Thymus (tissue), 14 donors: Measurements from ENCODE around the gene MCHR1. TPM values are rescaled to one million over a fixed set of nuclear protein-coding genes. Genes with fewer than 3 reads are reported as not detected.

Experiments
- DNase-seq, 9 donors: peaks; one replicate each; pipeline ENCODE4 v3.0.0-alpha.2; 2013; ENCODE audit warnings: low spot score in 9 of 9, low read depth in 6 of 9, missing footprints in 1 of 9
- H3K27ac ChIP-seq, 2 donors: one replicate each; pipeline ENCODE4 v1.5.1; 2013; ENCODE audit warnings: control low read depth in 1 of 2, low read depth in 1 of 2, low read length in 1 of 2, mild to moderate bottlenecking in 1 of 2, moderate library complexity in 1 of 2
- H3K27me3 ChIP-seq, 2 donors: one replicate each; pipeline ENCODE4 v1.5.1; 2013; ENCODE audit warnings: low read length in 1 of 2; ENCODE audit not compliant: control insufficient read depth in 2 of 2, insufficient read depth in 1 of 2
- H3K36me3 ChIP-seq, 2 donors: one replicate each; pipeline ENCODE4 v1.5.1; 2013; ENCODE audit warnings: low read length in 1 of 2, mild to moderate bottlenecking in 1 of 2, moderate library complexity in 1 of 2; ENCODE audit not compliant: control insufficient read depth in 2 of 2, insufficient read depth in 2 of 2
- H3K4me1 ChIP-seq, 2 donors: one replicate each; pipeline ENCODE4 v1.5.1; 2013; ENCODE audit warnings: low read length in 2 of 2; ENCODE audit not compliant: control insufficient read depth in 2 of 2, insufficient read depth in 2 of 2
- H3K4me3 ChIP-seq, 2 donors: one replicate each; pipeline ENCODE4 v1.5.1; 2013; ENCODE audit warnings: low read length in 2 of 2, control low read depth in 1 of 2, mild to moderate bottlenecking in 1 of 2
- H3K9me3 ChIP-seq, 2 donors: one replicate each; pipeline ENCODE4 v1.5.1; 2013; ENCODE audit warnings: low read length in 1 of 2, mild to moderate bottlenecking in 1 of 2; ENCODE audit not compliant: control insufficient read depth in 2 of 2, insufficient read depth in 1 of 2
- WGBS: extraction: QIAGEN DNeasy Blood & Tissue Kit; methylation state at CpG from one replicate; pipeline ENCODE4 v1.1.7; 2013; 5-methylcytosine and 5-hydroxymethylcytosine counted together
- long read RNA-seq, 10 donors: transcript quantifications; one replicate each; lab custom pipeline, GENCODE V29; 2026
- polyA plus RNA-seq: library from polyadenylated mRNA; stranded (reverse); fragments of 200-250 nt; gene quantifications from one replicate; pipeline ENCODE4 v1.2.3, GENCODE V29; 2013
- total RNA-seq: library from RNA; stranded (reverse); fragments of 120-200 nt; gene quantifications from one replicate; pipeline ENCODE4 v1.2.4, GENCODE V29; 2013
- donor health status: healthy.

The MCHR1 gene, protein sequence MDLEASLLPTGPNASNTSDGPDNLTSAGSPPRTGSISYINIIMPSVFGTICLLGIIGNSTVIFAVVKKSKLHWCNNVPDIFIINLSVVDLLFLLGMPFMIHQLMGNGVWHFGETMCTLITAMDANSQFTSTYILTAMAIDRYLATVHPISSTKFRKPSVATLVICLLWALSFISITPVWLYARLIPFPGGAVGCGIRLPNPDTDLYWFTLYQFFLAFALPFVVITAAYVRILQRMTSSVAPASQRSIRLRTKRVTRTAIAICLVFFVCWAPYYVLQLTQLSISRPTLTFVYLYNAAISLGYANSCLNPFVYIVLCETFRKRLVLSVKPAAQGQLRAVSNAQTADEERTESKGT
- 0.24 TPM for total RNA-seq
- 0.39 TPM for polyA plus RNA-seq
- long read RNA-seq, donor 1: 0 reads
- long read RNA-seq, donor 2, partial matches to known transcripts: 32 of 32 reads
- long read RNA-seq, donor 2, other reads (novel, unspliced or antisense): 0 of 32 reads
- long read RNA-seq, donor 3, partial matches to known transcripts: 0 of 1 reads
- long read RNA-seq, donor 3, other reads (novel, unspliced or antisense): 0 of 1 reads
- long read RNA-seq, donor 4, partial matches to known transcripts: 0 of 1 reads
- long read RNA-seq, donor 4, other reads (novel, unspliced or antisense): 0 of 1 reads
- long read RNA-seq, donor 5: 0 reads
- long read RNA-seq, donor 6, partial matches to known transcripts: 0 of 1 reads
- long read RNA-seq, donor 6, other reads (novel, unspliced or antisense): 0 of 1 reads
- long read RNA-seq, donor 7, partial matches to known transcripts: 24 of 24 reads
- long read RNA-seq, donor 7, other reads (novel, unspliced or antisense): 0 of 24 reads
- long read RNA-seq, donor 8: 0 reads
- long read RNA-seq, donor 9: 0 reads
- long read RNA-seq, donor 10: 0 reads

DNA sequence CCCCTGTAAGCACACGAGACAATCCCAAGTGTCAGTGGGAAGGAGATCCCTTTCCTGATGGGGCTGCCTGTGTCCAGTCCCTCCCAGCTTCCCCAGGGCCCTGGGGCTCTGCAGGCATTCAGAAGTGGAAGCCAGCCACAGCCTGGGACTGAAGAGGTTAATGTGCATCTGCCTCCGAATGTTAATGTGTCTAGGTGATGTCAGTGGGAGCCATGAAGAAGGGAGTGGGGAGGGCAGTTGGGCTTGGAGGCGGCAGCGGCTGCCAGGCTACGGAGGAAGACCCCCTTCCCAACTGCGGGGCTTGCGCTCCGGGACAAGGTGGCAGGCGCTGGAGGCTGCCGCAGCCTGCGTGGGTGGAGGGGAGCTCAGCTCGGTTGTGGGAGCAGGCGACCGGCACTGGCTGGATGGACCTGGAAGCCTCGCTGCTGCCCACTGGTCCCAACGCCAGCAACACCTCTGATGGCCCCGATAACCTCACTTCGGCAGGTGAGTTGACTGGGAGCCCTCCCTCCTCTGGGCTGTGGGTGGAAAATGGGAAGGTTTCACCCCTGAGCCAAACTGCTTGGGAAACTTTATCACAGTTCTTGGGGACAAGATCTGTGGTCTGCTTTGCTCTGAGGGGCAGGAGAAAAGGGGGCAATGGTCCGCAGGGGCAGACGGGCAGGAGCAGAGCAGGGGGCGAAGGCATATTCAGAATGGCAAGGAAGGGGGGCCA lies at the start of gene MCHR1:
MCHR1 (plus strand) TSS at position 236 of the 715 bp plus-strand sequence; CDS start at position 405, 169 bp downstream.
- Histone ChIP-seq H3K4me3 (peak within 1 kb of the TSS in 1 of 2 donors; percentile 15), H3K9me3 (no peaks in the 10 kb centered on the region), H3K27ac (no peak within 1 kb of the TSS), H3K36me3 (peaks cover 10 to 12% of the 10 kb centered on the region in 2 donors), H3K27me3 (peaks cover 3 to 28% of the 10 kb centered on the region in 2 donors), H3K4me1 (peaks cover 9 to 57% of the 10 kb centered on the region in 2 donors)
- DNase-seq: no peak
- 24% methylated on average over 21 of the region's 21 CpGs for WGBS

DNA sequence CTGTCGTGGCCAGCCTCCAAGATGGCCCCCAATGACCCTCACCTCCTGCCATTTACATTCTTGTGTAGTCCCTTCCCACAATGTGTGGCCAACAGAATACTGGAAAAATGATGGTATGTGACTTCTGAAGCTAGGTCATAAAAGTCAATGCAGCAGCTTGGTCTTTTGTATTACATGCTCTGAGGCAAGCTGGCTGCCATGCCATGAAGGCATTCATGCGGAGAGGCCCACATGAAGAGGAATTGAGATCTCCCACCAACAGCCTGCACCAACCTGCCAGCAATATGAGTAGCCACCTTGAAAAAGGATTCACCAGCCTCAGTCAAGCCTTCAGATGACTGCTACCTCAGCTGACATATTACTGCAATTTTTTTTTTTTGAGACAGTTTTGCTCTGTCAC lies 47.4 kb upstream of the MCHR1 start:
- Histone ChIP-seq H3K27ac (no peak overlapping the region), H3K4me3 (no peak overlapping the region), H3K36me3 (peaks cover 0 to 3% of the 10 kb centered on the region in 2 donors), H3K4me1 (peaks cover 9 to 17% of the 10 kb centered on the region in 2 donors), H3K9me3 (no peaks in the 10 kb centered on the region), H3K27me3 (no peaks in the 10 kb centered on the region)
- no peak for DNase-seq
- 98% methylated on average over 2 of the region's 2 CpGs for WGBS

DNA sequence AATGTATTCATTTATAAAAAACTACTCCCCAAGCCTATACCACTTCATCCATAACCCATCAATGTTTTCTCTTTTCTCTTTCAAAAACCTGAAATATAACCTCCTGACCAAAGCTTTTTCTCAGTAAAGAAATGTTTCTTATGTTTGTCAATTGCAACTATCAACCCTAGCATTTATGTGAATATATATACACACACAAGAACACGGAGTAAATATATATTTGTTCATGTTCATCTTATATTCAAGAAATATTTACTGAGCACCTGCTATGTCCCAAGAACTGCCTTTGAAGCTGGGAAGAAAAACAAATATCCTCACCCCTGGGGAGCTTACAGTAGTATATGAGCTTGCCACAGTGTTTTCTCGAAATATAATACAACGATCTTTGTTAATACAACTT lies 46.2 kb upstream of the MCHR1 start:
- 99% methylated on average over 3 of the region's 3 CpGs for WGBS
- no peak for DNase-seq
- peaks cover 11 to 22% of the 10 kb centered on the region in 2 donors for H3K4me1 ChIP-seq
- no peak overlapping the region for H3K27ac ChIP-seq
- H3K4me3 ChIP-seq: no peak overlapping the region
- H3K9me3 ChIP-seq: no peaks in the 10 kb centered on the region
- H3K27me3 ChIP-seq: no peaks in the 10 kb centered on the region
- peaks cover 0 to 3% of the 10 kb centered on the region in 2 donors for H3K36me3 ChIP-seq

DNA sequence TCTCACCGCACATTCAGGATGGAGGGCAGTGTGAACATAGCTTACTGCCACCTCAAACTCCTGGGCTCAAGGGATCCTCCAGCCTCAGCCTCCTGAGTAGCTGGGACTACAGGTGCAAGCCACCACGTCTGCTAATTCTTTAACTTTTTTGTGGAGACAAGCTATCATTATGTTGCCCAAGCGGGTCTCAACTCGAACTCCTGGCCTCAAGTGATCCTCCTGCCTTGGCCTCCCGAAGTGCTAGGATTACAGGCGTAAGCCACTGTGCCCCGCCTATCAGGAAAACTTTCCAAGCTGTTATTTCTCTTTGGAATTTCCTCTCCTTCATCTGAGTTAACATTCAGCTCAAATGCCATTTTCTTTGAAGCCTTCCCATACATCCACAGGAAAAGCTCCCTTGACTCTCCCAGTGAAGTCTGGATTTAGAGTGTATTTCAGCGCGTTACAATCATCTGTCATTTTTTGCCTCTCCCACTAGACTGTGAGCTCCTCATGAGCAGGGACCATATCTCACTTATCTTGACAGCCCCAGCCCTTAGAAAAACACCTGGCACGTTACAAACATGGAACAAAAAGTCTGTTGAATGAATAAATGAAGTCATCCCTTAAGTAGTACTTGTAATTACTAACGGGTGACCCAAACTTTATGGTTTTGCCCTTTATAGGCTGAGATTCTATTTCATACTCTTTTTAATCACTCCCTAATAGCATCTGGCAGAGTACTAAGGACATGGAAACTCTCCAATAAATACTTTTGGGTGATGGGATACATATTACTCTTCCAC lies 45.0 kb upstream of the MCHR1 start:
- no peaks in the 10 kb centered on the region for H3K27me3 ChIP-seq
- 95% methylated on average over 11 of the region's 11 CpGs for WGBS
- H3K36me3 ChIP-seq: peaks cover 0 to 3% of the 10 kb centered on the region in 2 donors
- H3K4me1 ChIP-seq: peaks cover 11 to 22% of the 10 kb centered on the region in 2 donors
- no peak overlapping the region for H3K4me3 ChIP-seq
- H3K27ac ChIP-seq: no peak overlapping the region
- H3K9me3 ChIP-seq: no peaks in the 10 kb centered on the region
- DNase-seq: no peak

DNA sequence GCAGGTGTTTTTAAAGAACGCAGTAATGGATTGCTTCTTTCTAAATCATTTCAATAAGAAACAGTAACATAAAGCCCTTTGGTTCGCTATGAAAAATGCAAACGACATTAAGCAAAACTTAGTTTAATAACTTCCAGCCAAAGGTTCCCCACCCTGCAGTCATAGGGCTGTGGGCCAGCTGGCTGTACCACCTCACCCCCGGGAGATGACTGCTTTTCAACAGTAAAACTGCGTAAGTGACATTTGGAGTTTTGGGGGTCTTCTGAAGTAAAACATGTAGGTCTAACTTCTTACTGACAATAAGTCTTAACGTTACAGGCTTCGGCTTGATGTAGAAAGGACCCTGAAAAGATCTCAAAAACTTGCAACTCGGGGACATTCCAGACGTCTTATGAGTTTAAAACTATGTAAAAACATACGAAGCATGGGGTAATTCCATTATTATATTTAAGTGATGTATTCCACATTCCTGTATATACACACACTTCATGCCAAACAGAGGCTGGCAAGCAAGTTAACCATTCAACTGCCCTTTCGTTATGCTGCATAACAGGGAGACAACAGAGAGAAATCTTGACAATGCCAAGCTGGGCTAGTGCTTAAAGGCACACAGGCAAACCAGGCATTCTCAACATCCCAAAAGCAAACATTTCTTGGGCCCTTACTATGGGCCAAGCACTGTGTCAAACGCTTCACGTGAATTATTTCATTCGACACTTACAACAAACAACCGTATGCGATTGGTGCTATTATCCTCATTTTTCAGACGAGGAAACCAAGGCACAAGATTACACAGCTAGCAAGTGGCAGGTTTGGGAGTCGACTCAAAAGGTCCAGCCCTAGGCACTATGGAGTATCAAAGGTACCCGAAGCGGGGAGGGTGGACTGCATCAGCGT lies 44.0 kb upstream of the MCHR1 start:
- 78% methylated on average over 21 of the region's 21 CpGs for WGBS
- peaks cover 11 to 22% of the 10 kb centered on the region in 2 donors for H3K4me1 ChIP-seq
- H3K27ac ChIP-seq: no peak overlapping the region
- no peak for DNase-seq
- H3K9me3 ChIP-seq: no peaks in the 10 kb centered on the region
- H3K4me3 ChIP-seq: peak overlapping the region; percentile 66 to 87
- H3K36me3 ChIP-seq: peaks cover 0 to 3% of the 10 kb centered on the region in 2 donors
- H3K27me3 ChIP-seq: no peaks in the 10 kb centered on the region

DNA sequence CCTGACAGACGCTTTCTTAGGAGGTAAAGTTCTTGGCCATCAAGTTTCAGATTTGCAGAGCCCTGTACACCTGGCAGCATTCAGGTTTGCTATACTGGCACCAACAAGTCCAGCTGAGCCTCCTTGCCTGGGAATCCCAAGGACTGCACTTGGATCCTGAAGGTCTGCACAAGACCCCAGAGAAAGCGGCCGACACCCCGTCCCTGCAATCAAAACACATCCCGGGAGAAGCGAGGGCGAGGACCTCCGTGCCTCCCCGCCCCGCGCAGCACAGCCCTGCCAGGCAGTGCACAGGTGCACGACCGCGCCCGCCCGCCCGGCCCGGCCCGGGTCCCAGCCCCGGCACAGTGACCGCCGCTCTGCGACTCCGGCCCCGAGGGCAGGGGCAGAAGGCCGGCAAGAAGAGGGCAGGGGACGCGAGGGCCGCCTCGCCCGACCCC lies 43.3 kb upstream of the MCHR1 start:
- H3K4me3 ChIP-seq: peak overlapping the region; percentile 66 to 87
- WGBS: 3% methylated on average over 31 of the region's 31 CpGs
- H3K27ac ChIP-seq: no peak overlapping the region
- DNase-seq: peak in 2 of 9 donors; percentile 18 to 26
- peaks cover 11 to 22% of the 10 kb centered on the region in 2 donors for H3K4me1 ChIP-seq
- no peaks in the 10 kb centered on the region for H3K27me3 ChIP-seq
- no peaks in the 10 kb centered on the region for H3K9me3 ChIP-seq
- peaks cover 0 to 3% of the 10 kb centered on the region in 2 donors for H3K36me3 ChIP-seq

DNA sequence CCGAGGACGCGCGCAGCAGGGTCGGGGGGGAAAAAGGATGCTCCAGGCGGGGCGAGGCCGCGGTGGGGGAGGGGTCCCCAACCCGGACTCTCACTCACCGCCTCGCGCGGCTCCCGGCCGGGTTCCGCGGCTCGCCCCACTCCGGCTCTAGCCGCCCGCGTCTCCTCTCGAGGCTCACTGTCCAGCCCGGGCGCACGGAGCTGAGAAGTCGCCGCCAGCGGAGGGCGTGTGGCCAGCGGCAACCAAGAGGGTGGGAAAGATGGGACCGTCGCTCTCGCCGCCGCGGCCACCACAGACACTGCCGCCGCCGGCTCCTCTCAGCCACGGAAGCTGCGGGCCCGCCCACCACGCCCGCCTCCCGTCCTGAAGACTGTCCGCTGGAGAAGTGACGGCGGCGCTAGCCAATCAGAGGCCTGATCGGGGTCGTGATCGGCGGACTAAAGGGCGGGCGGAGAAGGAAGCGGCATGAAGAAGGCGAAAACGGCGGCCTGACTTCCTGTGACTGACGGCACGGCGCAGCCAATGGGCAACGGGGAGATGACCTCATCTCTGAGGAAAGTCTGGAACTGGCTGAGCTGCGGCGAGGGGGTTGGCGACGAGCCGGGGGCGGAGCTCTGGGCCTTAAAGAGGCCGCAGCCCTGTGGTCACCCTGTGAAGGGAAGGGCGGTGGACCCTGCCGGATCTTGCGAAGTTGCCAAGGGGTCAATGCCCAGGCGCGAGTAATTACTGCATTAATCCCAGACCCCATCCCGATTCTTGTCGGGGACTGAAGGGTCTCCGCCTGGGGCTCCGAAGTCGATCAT lies 42.7 kb upstream of the MCHR1 start, which contains the start of gene MRTFA:
MRTFA (minus strand) TSS at position 340 of the 803 bp plus-strand sequence.
- under 1% methylated on average over 82 of the region's 82 CpGs for WGBS
- H3K36me3 ChIP-seq: peaks cover 0 to 3% of the 10 kb centered on the region in 2 donors
- peak within 1 kb of the TSS; percentile 67 to 87 for H3K4me3 ChIP-seq
- peaks cover 11 to 22% of the 10 kb centered on the region in 2 donors for H3K4me1 ChIP-seq
- H3K27ac ChIP-seq: peak within 1 kb of the TSS; percentile 84 to 87
- no peaks in the 10 kb centered on the region for H3K9me3 ChIP-seq
- no peaks in the 10 kb centered on the region for H3K27me3 ChIP-seq
- peak; percentile 99 to 100 (median 99) for DNase-seq
